Endodermal cell (in vitro differentiated cells): Measurements from ENCODE around the gene COL28A1. TPM values are rescaled to one million over a fixed set of nuclear protein-coding genes. Genes with fewer than 3 reads are reported as not detected.

Experiments used
- DNase-seq: peaks from one replicate; pipeline ENCODE4 v3.0.0-alpha.2; 2017
- H3K27ac ChIP-seq: 2 replicates; pipeline ENCODE4 v1.5.1; 2013; ENCODE audit warnings: mild to moderate bottlenecking, low read depth, low read length, moderate library complexity
- H3K27me3 ChIP-seq: 2 replicates; pipeline ENCODE4 v1.6.1; 2013; ENCODE audit warnings: mild to moderate bottlenecking, low read length, moderate library complexity; ENCODE audit not compliant: insufficient read depth, control insufficient read depth, poor library complexity, severe bottlenecking
- H3K36me3 ChIP-seq: 2 replicates; pipeline ENCODE4 v1.7.0; 2013; ENCODE audit warnings: mild to moderate bottlenecking, low read length, moderate library complexity; ENCODE audit not compliant: control insufficient read depth, insufficient read depth
- H3K4me1 ChIP-seq: one replicate; pipeline ENCODE4 v1.7.0; 2013; ENCODE audit warnings: low read length; ENCODE audit not compliant: control insufficient read depth, insufficient read depth
- H3K4me3 ChIP-seq: 2 replicates; pipeline ENCODE4 v1.5.1; 2013; ENCODE audit warnings: mild to moderate bottlenecking, low read length, moderate library complexity
- H3K9ac ChIP-seq: 2 replicates; pipeline ENCODE4 v1.6.1; 2013; ENCODE audit warnings: mild to moderate bottlenecking, low read length, moderate library complexity; ENCODE audit not compliant: poor library complexity, severe bottlenecking; ENCODE audit errors: extremely low read depth
- H3K9me3 ChIP-seq: 2 replicates; pipeline ENCODE4 v1.6.1; 2013; ENCODE audit warnings: mild to moderate bottlenecking, low read length, moderate library complexity; ENCODE audit not compliant: control insufficient read depth
- H3K27ac Mint-ChIP-seq: 2 replicates; pipeline ENCODE4 v1.8.0; 2020; ENCODE audit warnings: mixed read lengths
- H3K27me3 Mint-ChIP-seq: 2 replicates; pipeline ENCODE4 v1.8.0; 2021; ENCODE audit warnings: mild to moderate bottlenecking, mixed read lengths; ENCODE audit not compliant: insufficient read depth
- H3K36me3 Mint-ChIP-seq: 2 replicates; pipeline ENCODE4 v1.8.0; 2020; ENCODE audit warnings: low read depth, mixed read lengths
- H3K4me1 Mint-ChIP-seq: 2 replicates; pipeline ENCODE4 v1.8.0; 2020; ENCODE audit warnings: mixed read lengths
- H3K4me3 Mint-ChIP-seq: 2 replicates; pipeline ENCODE4 v1.8.0; 2020; ENCODE audit warnings: mild to moderate bottlenecking, moderate library complexity, mixed read lengths
- H3K9me3 Mint-ChIP-seq: 2 replicates; pipeline ENCODE4 v1.8.0; 2020; ENCODE audit warnings: mild to moderate bottlenecking, mixed read lengths
- WGBS, 2 experiments: methylation state at CpG; one replicate each; pipeline versions ENCODE4 v1.1.5 to v1.1.7; 2013; ENCODE audit warnings: missing lambda C conversion rate in 2 of 2, mixed read lengths in 1 of 2; ENCODE audit not compliant: insufficient coverage in 1 of 2, insufficient read length in 1 of 2; 5-methylcytosine and 5-hydroxymethylcytosine counted together
- total RNA-seq, 2 donors: library from RNA; stranded (reverse); fragmentation: NEBNext Ultra II Directional in 1 of 2; extraction: Animal tissue kit (Norgen Biotek cat#: 25700) in 1 of 2; gene quantifications; 2 replicates in 1 of 2; 3 replicates in 1 of 2; pipeline ENCODE4 v1.2.1, GENCODE V29; 2021
- TF ChIP-seq, protein P1 (sequence below): fragments of 200-600 bp; sonication (generic); conservative IDR thresholded peaks from 2 replicates; pipeline ENCODE4 v1.5.0; 2021; ENCODE audit warnings: antibody characterized with exemption, mild to moderate bottlenecking

The COL28A1 gene
- total RNA-seq, 2 donors from 2014 or later, result 0.44 to 1.2 TPM

DNA sequence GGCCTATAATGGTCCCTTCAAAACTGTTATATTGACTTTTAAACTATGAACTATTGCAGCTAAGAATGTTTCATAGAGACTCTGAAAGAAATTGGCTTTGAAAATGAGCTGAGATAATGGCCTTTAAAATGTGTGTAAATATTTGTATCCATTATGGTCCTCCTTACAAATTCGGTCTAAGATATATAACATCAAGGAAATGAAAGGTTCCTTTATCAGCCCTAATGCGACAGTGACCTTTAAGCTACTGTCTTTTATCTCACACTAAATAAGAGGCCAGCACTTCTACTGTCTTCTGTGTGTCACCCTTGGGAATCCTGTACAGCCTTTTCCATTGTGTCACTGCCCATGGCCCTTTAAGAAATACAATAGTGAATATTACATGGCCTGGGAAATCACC is 19.5 kb downstream of the COL28A1 start:
- Mint-ChIP-seq H3K4me3 (no peak overlapping the region), H3K27me3 (no peaks in the 10 kb centered on the region), H3K4me1 (peaks cover 2% of the 10 kb centered on the region), H3K27ac (no peak overlapping the region), H3K9me3 (no peaks in the 10 kb centered on the region), H3K36me3 (no peaks in the 10 kb centered on the region)
- Histone ChIP-seq H3K4me3 (no peak overlapping the region), H3K36me3 (no peaks in the 10 kb centered on the region), H3K27me3 (no peaks in the 10 kb centered on the region), H3K4me1 (no peaks in the 10 kb centered on the region), H3K27ac (no peak overlapping the region), H3K9ac (no peak overlapping the region), H3K9me3 (no peaks in the 10 kb centered on the region)
- WGBS, 2 experiments, result 85 to 100% methylated on average over 2 of the region's 2 CpGs
- TF ChIP-seq, protein P1, sequence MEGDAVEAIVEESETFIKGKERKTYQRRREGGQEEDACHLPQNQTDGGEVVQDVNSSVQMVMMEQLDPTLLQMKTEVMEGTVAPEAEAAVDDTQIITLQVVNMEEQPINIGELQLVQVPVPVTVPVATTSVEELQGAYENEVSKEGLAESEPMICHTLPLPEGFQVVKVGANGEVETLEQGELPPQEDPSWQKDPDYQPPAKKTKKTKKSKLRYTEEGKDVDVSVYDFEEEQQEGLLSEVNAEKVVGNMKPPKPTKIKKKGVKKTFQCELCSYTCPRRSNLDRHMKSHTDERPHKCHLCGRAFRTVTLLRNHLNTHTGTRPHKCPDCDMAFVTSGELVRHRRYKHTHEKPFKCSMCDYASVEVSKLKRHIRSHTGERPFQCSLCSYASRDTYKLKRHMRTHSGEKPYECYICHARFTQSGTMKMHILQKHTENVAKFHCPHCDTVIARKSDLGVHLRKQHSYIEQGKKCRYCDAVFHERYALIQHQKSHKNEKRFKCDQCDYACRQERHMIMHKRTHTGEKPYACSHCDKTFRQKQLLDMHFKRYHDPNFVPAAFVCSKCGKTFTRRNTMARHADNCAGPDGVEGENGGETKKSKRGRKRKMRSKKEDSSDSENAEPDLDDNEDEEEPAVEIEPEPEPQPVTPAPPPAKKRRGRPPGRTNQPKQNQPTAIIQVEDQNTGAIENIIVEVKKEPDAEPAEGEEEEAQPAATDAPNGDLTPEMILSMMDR, result no peak
- DNase-seq, result no peak

DNA sequence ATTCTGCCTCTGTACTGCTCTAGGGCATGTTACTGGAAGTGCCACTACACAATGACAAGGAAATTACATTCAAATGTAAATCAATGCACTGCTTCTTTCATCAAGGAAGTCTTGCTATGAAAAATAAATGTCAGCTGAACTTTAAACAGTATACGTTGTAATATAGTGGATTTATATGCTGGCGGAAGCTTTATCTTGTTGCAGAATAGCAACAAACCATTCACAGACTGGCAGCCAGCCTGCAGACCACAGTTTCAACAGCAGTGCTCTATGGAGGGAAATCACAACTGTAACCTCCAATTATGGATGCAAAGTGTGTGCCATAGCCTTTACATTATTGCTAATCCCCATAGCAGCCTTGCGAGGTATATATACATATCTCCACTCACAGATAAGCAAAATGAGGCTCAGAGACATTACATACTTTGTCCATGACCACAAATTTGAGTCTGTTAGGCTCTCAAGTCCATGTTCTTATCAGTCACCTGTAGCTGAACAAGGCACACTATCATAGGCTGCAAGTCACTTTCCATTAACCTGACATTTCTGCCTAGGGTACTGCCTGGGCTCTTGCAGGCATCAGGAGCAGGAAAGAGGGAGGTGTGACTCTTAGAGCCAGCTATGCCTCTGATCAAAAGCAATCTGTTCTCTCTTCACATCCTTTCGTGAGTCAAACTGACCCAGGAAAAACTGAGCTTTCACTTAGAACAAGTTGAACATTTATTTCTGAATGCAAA is 22.6 kb downstream of the COL28A1 start:
- H3K4me1 Mint-ChIP-seq, result peaks cover 2% of the 10 kb centered on the region
- Histone ChIP-seq H3K4me3 (no peak overlapping the region), H3K27ac (no peak overlapping the region), H3K36me3 (no peaks in the 10 kb centered on the region), H3K9ac (no peak overlapping the region), H3K27me3 (no peaks in the 10 kb centered on the region), H3K4me1 (no peaks in the 10 kb centered on the region), H3K9me3 (no peaks in the 10 kb centered on the region)
- WGBS, 2 experiments, result 89 to 97% methylated on average over 3 to 4 of the region's 4 CpGs
- no peaks in the 10 kb centered on the region for H3K9me3 Mint-ChIP-seq
- DNase-seq, result no peak
- H3K27ac Mint-ChIP-seq, result no peak overlapping the region
- TF ChIP-seq, protein P1, result no peak
- no peak overlapping the region for H3K4me3 Mint-ChIP-seq
- H3K27me3 Mint-ChIP-seq, result no peaks in the 10 kb centered on the region
- no peaks in the 10 kb centered on the region for H3K36me3 Mint-ChIP-seq

DNA sequence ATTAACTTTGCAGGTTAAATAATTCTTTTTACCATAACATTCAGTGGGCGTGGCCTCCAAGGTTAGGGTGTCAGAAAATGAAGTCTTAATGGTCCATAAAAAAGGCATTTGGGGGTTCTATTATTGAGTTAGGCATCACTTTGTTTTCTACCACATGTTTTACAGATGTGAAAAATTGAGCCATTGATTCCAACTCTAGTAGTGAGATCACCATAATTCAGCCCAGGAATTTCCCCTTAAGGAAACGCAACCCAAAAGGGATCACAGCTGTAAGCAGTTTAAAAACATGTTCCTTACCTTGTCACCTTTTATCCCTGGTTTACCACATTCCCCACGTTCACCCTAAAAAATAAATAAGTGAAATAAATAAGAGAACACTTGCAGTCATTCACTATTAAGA is 24.9 kb downstream of the COL28A1 start:
- Mint-ChIP-seq H3K9me3 (no peaks in the 10 kb centered on the region), H3K4me1 (peaks cover 2% of the 10 kb centered on the region), H3K36me3 (no peaks in the 10 kb centered on the region), H3K27ac (no peak overlapping the region), H3K27me3 (no peaks in the 10 kb centered on the region), H3K4me3 (no peak overlapping the region)
- no peaks in the 10 kb centered on the region for H3K9me3 ChIP-seq
- H3K27me3 ChIP-seq, result no peaks in the 10 kb centered on the region
- 94% methylated on average over 2 of the region's 3 CpGs; no CpG with 5 or more reads in 1 of the 2 experiments for WGBS, 2 experiments
- no peaks in the 10 kb centered on the region for H3K4me1 ChIP-seq
- H3K4me3 ChIP-seq, result no peak overlapping the region
- no peak overlapping the region for H3K27ac ChIP-seq
- TF ChIP-seq, protein P1, result no peak
- H3K9ac ChIP-seq, result no peak overlapping the region
- no peak for DNase-seq
- H3K36me3 ChIP-seq, result no peaks in the 10 kb centered on the region
